Thoracic aorta (tissue), 2 donors: ENCODE results near the gene CHPT1. TPM values are rescaled to one million over a fixed set of nuclear protein-coding genes. Genes with fewer than 3 reads are reported as not detected.
A peak's percentile ranks its signal among the peaks of the same experiment; 100 is the strongest.

Source experiments
- ATAC-seq: fragments of 150-250 bp; one replicate; pipeline ENCODE4 v1.8.0; 2017; ENCODE audit warnings: low read depth; ENCODE audit not compliant: insufficient number of reproducible peaks, low FRiP score
- DNase-seq: peaks from one replicate; pipeline ENCODE4 v3.0.0-alpha.2; 2020; ENCODE audit warnings: low spot score
- H3K27ac ChIP-seq, 2 donors: fragments of 200-600 bp; sonication (generic); 1 replicate in 1 of 2; 2 replicates in 1 of 2; pipeline ENCODE4 v1.5.1; 2016; ENCODE audit warnings: mild to moderate bottlenecking in 2 of 2, moderate library complexity in 2 of 2
- H3K27me3 ChIP-seq: fragments of 200-600 bp; sonication (generic); replicated peaks from 2 replicates; pipeline ENCODE4 v1.6.0; 2016; ENCODE audit warnings: mild to moderate bottlenecking; ENCODE audit not compliant: insufficient read depth
- H3K36me3 ChIP-seq: fragments of 200-600 bp; sonication (generic); one replicate; pipeline ENCODE4 v1.5.1; 2016
- H3K4me1 ChIP-seq, 2 donors: fragments of 200-600 bp; sonication (generic); 1 replicate in 1 of 2; 2 replicates in 1 of 2; pipeline versions ENCODE4 v1.5.1 to v1.6.0; 2016; ENCODE audit warnings: low read depth in 2 of 2, mild to moderate bottlenecking in 1 of 2; ENCODE audit not compliant: control insufficient read depth in 1 of 2
- H3K4me3 ChIP-seq: fragments of 200-600 bp; sonication (generic); 2 replicates; pipeline ENCODE4 v1.5.1; 2016; ENCODE audit warnings: mild to moderate bottlenecking
- H3K9me3 ChIP-seq: fragments of 200-600 bp; sonication (generic); 2 replicates; pipeline ENCODE4 v1.5.1; 2016
- total RNA-seq, 2 donors: library from RNA; depleted of rRNA; stranded (reverse); fragments of >200 nt; gene quantifications; one replicate each; pipeline versions ENCODE4 v1.1.0 to v1.2.3, GENCODE V29; 2016
- TF ChIP-seq, protein P1 (sequence below): fragments of 200-600 bp; sonication (generic); IDR thresholded peaks from one replicate; pipeline ENCODE4 v1.5.1; 2019; ENCODE audit warnings: antibody characterized with exemption

The CHPT1 gene
- total RNA-seq, 2 donors from 2014 or later: 47.6 to 64.2 TPM

DNA sequence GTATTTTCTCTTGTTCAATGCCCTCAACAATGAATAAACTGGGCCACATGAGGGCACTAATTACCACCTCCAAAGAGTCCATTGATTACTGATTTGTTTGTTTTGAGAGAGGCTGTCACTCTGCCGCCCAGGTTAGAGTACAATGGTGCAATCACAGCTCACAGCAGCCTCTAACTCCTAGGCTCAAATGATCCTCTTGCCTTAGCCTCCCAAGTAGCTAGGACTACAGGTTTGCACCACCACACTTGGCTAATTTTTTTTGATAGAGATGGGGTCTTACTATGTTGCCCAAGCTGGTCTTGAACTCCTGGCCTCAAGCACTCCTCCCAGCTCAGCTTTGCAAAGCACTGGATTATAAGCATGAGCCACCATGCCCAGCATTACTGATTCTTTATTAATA, 70.1 kb downstream of the CHPT1 start:
- H3K4me1 ChIP-seq: peaks cover 0 to 4% of the 10 kb centered on the region in 2 donors
- no peak overlapping the region for H3K27ac ChIP-seq
- H3K4me3 ChIP-seq: no peak overlapping the region
- no peak for DNase-seq
- ATAC-seq: no peak
- H3K9me3 ChIP-seq: no peaks in the 10 kb centered on the region
- H3K27me3 ChIP-seq: no peaks in the 10 kb centered on the region
- TF ChIP-seq, protein P1, sequence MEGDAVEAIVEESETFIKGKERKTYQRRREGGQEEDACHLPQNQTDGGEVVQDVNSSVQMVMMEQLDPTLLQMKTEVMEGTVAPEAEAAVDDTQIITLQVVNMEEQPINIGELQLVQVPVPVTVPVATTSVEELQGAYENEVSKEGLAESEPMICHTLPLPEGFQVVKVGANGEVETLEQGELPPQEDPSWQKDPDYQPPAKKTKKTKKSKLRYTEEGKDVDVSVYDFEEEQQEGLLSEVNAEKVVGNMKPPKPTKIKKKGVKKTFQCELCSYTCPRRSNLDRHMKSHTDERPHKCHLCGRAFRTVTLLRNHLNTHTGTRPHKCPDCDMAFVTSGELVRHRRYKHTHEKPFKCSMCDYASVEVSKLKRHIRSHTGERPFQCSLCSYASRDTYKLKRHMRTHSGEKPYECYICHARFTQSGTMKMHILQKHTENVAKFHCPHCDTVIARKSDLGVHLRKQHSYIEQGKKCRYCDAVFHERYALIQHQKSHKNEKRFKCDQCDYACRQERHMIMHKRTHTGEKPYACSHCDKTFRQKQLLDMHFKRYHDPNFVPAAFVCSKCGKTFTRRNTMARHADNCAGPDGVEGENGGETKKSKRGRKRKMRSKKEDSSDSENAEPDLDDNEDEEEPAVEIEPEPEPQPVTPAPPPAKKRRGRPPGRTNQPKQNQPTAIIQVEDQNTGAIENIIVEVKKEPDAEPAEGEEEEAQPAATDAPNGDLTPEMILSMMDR: no peak
- H3K36me3 ChIP-seq: peaks cover 24% of the 10 kb centered on the region

DNA sequence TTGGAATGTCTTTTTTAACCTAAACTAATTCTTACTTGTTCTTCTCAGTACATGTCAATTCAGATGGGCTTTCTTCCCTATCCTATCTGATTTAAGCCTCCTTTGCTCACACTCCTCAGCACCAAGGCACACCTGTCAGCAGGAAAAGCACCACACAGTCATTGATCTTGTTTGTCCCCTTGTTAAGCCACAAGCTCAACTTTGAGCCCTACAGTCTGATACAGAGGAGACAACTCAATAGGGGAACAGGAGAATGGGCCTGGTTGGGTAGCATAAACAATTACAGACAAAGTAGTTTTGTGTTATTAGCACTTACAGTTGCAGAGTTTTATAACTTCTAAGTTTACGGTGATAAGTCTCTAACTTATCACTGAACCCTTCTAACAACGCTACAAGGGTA, 71.3 kb downstream of the CHPT1 start:
- Histone ChIP-seq H3K4me3 (no peak overlapping the region), H3K27ac (no peak overlapping the region), H3K27me3 (no peaks in the 10 kb centered on the region), H3K4me1 (peaks cover 0 to under 1% of the 10 kb centered on the region in 2 donors), H3K9me3 (no peaks in the 10 kb centered on the region), H3K36me3 (peaks cover 24% of the 10 kb centered on the region)
- TF ChIP-seq, protein P1: no peak
- no peak for DNase-seq
- no peak for ATAC-seq

DNA sequence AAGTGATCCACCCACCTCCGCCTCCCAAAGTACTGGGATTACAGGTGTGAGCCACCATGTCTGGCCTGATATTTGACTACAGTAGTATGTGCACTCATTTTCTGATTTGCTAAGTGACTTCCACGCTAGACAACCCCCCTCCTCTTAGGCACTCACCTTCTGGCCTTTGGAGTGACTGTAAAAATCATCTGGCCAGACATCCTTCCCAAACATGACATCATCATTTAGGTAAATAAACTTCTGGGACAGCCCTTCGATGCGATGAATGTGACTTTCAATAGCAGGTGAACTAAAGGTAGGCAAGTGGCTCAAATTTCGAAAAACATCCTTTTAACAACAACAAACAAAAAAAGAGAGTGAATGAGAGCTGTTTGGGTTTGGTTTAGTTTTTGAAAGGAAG, 72.4 kb downstream of the CHPT1 start:
- H3K36me3 ChIP-seq: peaks cover 24% of the 10 kb centered on the region
- ATAC-seq: no peak
- DNase-seq: no peak
- H3K27me3 ChIP-seq: no peaks in the 10 kb centered on the region
- no peaks in the 10 kb centered on the region for H3K9me3 ChIP-seq
- no peaks in the 10 kb centered on the region for H3K4me1 ChIP-seq
- H3K4me3 ChIP-seq: no peak overlapping the region
- H3K27ac ChIP-seq: no peak overlapping the region
- TF ChIP-seq, protein P1: no peak

DNA sequence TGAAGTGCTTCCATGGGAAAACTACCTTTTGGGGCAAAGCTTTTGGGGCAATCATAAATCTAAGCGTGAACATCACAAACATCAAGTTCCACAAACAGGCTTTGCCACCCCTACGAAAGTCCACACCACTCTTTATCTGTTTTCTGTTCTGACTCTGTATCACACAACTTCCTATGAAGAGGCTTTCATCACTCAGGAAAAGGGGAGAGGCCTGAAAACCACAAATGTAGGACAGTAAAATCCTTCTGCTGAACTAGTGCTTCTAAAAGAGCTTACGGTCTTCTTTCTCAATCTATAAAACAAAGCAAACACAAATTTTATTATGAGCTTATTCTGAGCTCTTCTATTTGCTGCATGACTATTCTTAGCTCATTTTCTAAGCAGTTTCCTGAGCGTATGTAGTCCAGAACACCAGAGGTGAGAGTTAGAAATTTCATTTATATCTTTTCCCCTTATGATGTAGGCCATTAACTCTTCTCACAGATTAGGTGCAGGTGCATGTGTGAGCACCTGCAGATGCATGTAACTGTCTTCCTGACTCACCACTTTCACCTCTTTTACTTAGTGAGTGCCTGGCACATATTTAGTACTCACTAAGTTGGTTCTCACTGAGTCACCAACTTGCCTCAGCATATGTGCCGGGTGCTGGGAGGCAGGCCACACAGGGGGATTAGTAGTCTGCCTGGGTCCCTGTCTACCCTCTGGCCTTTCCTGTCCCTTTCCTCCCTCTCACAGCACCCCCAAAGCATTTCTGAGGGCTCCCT, 74.8 kb downstream of the CHPT1 start:
- no peak overlapping the region for H3K27ac ChIP-seq
- no peak for ATAC-seq
- H3K27me3 ChIP-seq: no peaks in the 10 kb centered on the region
- TF ChIP-seq, protein P1: no peak
- H3K9me3 ChIP-seq: no peaks in the 10 kb centered on the region
- DNase-seq: no peak
- no peak overlapping the region for H3K4me3 ChIP-seq
- H3K36me3 ChIP-seq: peaks cover 14% of the 10 kb centered on the region
- no peaks in the 10 kb centered on the region for H3K4me1 ChIP-seq

DNA sequence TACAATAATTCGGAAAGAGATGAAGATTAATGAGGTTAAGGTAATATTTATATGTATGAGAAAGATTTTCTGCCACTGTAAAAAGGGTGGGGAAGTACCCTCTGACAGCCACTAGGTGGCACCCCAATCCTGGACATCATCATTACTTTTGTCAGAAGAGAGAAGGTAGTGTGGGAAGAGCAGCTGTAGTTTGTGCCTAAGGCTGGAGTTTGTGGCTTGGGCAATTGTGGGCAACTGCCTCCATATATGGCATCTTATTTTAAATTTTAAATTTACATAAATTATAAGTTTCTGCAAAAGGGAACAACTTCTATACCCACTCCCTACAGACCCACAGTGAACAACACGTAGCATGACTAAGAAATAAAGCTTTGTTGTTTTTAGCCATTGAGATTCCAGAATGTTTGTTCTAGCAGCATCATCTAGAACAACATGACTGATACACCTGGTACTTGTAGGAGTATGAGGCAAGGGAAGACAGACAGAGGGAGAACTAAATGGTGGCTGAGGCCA, 76.3 kb downstream of the CHPT1 start:
- Histone ChIP-seq H3K9me3 (no peaks in the 10 kb centered on the region), H3K4me3 (no peak overlapping the region), H3K36me3 (peaks cover 9% of the 10 kb centered on the region), H3K27ac (no peak overlapping the region), H3K27me3 (no peaks in the 10 kb centered on the region), H3K4me1 (no peaks in the 10 kb centered on the region)
- no peak for DNase-seq
- TF ChIP-seq, protein P1: peak; percentile 94
- ATAC-seq: peak; percentile 40
